Measurements from ENCODE around the gene PRKCQ. TPM values are rescaled to one million over a fixed set of nuclear protein-coding genes. Genes with fewer than 3 reads are reported as not detected.

Gene PRKCQ
- total and polyA plus RNA-seq, 2 of the 8 experiments (the other 6 are each of a cell fraction or from before 2014, with no cell fraction given) = 9.1 to 22.6 TPM

DNA sequence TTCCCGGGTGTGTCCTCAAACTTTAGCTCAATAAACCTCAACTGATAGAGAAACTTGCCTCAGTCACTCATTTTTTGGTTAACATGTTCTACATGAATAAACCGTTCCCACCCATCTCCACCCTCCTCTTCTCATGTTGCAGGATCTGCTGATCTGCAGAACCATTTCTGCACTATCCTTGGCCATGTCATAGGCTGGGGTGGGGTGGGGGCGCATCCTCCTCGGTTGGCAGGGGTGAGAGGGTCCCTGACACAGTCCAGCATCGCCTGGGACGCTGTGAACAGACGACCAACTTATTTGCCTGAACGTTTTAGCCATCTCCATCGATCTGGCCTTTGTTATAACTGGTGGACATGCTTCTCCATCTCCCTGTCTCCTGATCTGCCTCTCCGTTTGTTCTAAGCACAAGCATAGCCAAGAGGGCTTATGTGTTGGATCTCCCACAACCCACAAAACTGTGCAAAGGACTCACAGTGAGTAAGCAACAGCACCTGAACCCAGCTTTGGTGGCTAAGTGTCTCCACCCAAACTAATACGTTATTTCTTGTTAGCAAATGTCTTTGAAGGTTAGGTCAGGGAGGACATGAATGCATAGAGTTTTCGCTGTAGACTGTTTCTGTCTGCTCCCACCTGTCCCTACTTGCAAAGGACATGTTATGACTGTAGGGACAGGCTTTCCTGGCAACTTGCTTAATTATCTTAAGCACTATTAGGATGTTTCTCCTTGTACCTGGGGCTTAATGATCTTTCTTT, 51.7 kb downstream of the PRKCQ start:
- Histone ChIP-seq H2BK20ac (ENCODE audit: low read length) (no peak overlapping the region), H3K14ac (ENCODE audit: insufficient read length) (no peak overlapping the region), H3K23me2 (ENCODE audit: low read depth, low read length) (no peaks in the 10 kb centered on the region), H2AFZ (ENCODE audit: low read length) (no peak overlapping the region), H3K23ac (ENCODE audit: insufficient read length) (no peak overlapping the region), H3K9me3 (ENCODE audit: insufficient read depth in 2 of 2, low read depth in 1 of 2, low read length in 1 of 2) (no peaks in the 10 kb centered on the region), H3K79me2 (ENCODE audit: control insufficient read depth in 1 of 2, insufficient read depth in 2 of 2, low read length in 2 of 2) (no peaks in the 10 kb centered on the region; a peak in 1 of 4 replicates), H3K4me1 (replicated peaks in 1 of 4; ENCODE audit: control insufficient read depth in 3 of 4, insufficient read depth in 4 of 4, low read length in 3 of 4) (peaks cover 0 to 5% (median 3%) of the 10 kb centered on the region in 4 experiments; a peak in 2 of 7 replicates), H2BK5ac (ENCODE audit: low read depth, low read length) (no peak overlapping the region), H4K5ac (ENCODE audit: insufficient read length, low read depth, low read length) (no peak overlapping the region), H2BK15ac (ENCODE audit: low read length) (no peak overlapping the region), H3K36me3 (ENCODE audit: control insufficient read depth in 2 of 4, insufficient read depth in 4 of 4, low read length in 3 of 4) (no peaks in the 10 kb centered on the region), H3K4me2 (ENCODE audit: insufficient read depth in 1 of 2, low read depth in 2 of 2, low read length in 2 of 2) (no peak overlapping the region), H3K18ac (ENCODE audit: extremely low read depth, low read length) (no peak overlapping the region), H3K79me1 (ENCODE audit: low read depth, low read length) (no peaks in the 10 kb centered on the region; the same call in none of the 2 replicates), H4K20me1 (replicated peaks in 1 of 2; ENCODE audit: control insufficient read depth in 1 of 2, insufficient read depth in 2 of 2, low read length in 2 of 2) (peaks cover 0 to 2% of the 10 kb centered on the region in 2 experiments), H4K91ac (replicated peaks; ENCODE audit: insufficient read length, low read length) (no peak overlapping the region), H2AK5ac (ENCODE audit: low read depth, low read length) (no peak overlapping the region), H2BK120ac (replicated peaks; ENCODE audit: low read depth, low read length) (no peak overlapping the region), H3K4ac (replicated peaks; ENCODE audit: insufficient read length, low read depth, low read length) (no peak overlapping the region), H3K27ac (ENCODE audit: low read depth, low read length) (no peak overlapping the region), H3K4me3 (ENCODE audit: extremely low read depth in 1 of 4, insufficient read depth in 2 of 4, low read depth in 3 of 4, low read length in 4 of 4) (no peak overlapping the region), H2BK12ac (ENCODE audit: low read depth, low read length) (no peak overlapping the region), H3K9ac (replicated peaks in 1 of 4; ENCODE audit: extremely low read depth in 1 of 4, low read depth in 3 of 4, low read length in 3 of 4) (no peak overlapping the region), H3K27me3 (replicated peaks in 1 of 4; ENCODE audit: control insufficient read depth in 3 of 4, extremely low read depth in 1 of 4, insufficient read depth in 3 of 4, low read length in 3 of 4) (no peaks in the 10 kb centered on the region), H3K56ac (replicated peaks; ENCODE audit: insufficient read length, low read depth, low read length) (no peak overlapping the region), H4K8ac (ENCODE audit: extremely low read depth, insufficient read depth, low read length) (0 out of 2 replicates have a peak overlapping the region, but pooled peaks have one; percentile 0)
- ChIA-PET CTCF (ENCODE audit: partially characterized antibody) (interaction anchor here (0.9 to 3.2 kb wide), 5 partner anchors 9 to 457 kb away, joined by 3 to 9 read pairs (median 4); no protein-coding TSS in a partner anchor), POLR2A (ENCODE audit: partially characterized antibody) (no interaction called here)
- 97% methylated on average over 12 of the region's 12 CpGs; no CpG with 5 or more reads in 1 of the 2 experiments for WGBS, 2 experiments (ENCODE audit: extremely low coverage in 1 of 2, insufficient coverage in 1 of 2, insufficient read length in 1 of 2, insufficient replicate concordance in 2 of 2, low coverage in 1 of 2, low lambda C conversion rate in 2 of 2, missing lambda C conversion rate in 1 of 2)
- FAIRE-seq (no peak), DNase-seq (ENCODE audit: low read depth in 1 of 2, low spot score in 2 of 2) (peak in 1 of 2 experiments; percentile 24)
- TF ChIP-seq, protein P1, sequence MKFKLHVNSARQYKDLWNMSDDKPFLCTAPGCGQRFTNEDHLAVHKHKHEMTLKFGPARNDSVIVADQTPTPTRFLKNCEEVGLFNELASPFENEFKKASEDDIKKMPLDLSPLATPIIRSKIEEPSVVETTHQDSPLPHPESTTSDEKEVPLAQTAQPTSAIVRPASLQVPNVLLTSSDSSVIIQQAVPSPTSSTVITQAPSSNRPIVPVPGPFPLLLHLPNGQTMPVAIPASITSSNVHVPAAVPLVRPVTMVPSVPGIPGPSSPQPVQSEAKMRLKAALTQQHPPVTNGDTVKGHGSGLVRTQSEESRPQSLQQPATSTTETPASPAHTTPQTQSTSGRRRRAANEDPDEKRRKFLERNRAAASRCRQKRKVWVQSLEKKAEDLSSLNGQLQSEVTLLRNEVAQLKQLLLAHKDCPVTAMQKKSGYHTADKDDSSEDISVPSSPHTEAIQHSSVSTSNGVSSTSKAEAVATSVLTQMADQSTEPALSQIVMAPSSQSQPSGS (IDR thresholded peaks at IDR 0.05; ENCODE audit: low read length) = no peak
- TF ChIP-seq KDM1A (IDR thresholded peaks at IDR 0.05; ENCODE audit: borderline replicate concordance, low read length) = no peak
- no peak for TF ChIP-seq TAF1 (IDR thresholded peaks at IDR 0.05; ENCODE audit: low read depth, low read length)
- TF ChIP-seq, protein P2, sequence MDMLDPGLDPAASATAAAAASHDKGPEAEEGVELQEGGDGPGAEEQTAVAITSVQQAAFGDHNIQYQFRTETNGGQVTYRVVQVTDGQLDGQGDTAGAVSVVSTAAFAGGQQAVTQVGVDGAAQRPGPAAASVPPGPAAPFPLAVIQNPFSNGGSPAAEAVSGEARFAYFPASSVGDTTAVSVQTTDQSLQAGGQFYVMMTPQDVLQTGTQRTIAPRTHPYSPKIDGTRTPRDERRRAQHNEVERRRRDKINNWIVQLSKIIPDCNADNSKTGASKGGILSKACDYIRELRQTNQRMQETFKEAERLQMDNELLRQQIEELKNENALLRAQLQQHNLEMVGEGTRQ (IDR thresholded peaks at IDR 0.05; ENCODE audit: low read length) = no peak
- TF ChIP-seq EZH2 (IDR thresholded peaks at IDR 0.05; ENCODE audit: low read depth, low read length, severe bottlenecking) = no peak
- TF ChIP-seq, protein P3, sequence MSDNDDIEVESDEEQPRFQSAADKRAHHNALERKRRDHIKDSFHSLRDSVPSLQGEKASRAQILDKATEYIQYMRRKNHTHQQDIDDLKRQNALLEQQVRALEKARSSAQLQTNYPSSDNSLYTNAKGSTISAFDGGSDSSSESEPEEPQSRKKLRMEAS (IDR thresholded peaks at IDR 0.05) = no peak
- TF ChIP-seq EP300 (IDR thresholded peaks at IDR 0.05; ENCODE audit: borderline replicate concordance in 1 of 2, low read depth in 2 of 2, low read length in 2 of 2) = no peak
- no peak for TF ChIP-seq SP4 (IDR thresholded peaks at IDR 0.05; ENCODE audit: low read length)
- no peak for TF ChIP-seq BRCA1 (IDR thresholded peaks at IDR 0.05; ENCODE audit: low read depth, low read length)
